Calu3 (cell line): ENCODE results near the gene RNF213. TPM values are rescaled to one million over a fixed set of nuclear protein-coding genes. Genes with fewer than 3 reads are reported as not detected.
"Not testable (repeated sequence)": the region's sequence is repeated elsewhere in the genome, so short reads cannot be mapped to it uniquely, and the experiment has no call there.

Experiments
- BruUV-seq: library from RNA; stranded (reverse); fragments of 400-500 nt; replicated peaks from 2 replicates; lab custom pipeline; 2021; lab: Mats Ljungman, UMichigan
- CTCF ChIA-PET: fragments of 300-600 bp; sonication (Branson Sonifier 250); formaldehyde crosslinking; loops from one replicate; lab custom pipeline; 2022; ENCODE audit warnings: antibody characterized with exemption; lab: Charles Lee
- DNase-seq: peaks from one replicate; pipeline ENCODE4 v3.0.0; 2022
- H3K27ac Mint-ChIP-seq: one replicate; pipeline ENCODE4 v1.8.0; 2022; ENCODE audit warnings: mixed read lengths; ENCODE audit not compliant: unreplicated experiment
- H3K27me3 Mint-ChIP-seq: one replicate; pipeline ENCODE4 v1.8.0; 2022; ENCODE audit warnings: mixed read lengths; ENCODE audit not compliant: unreplicated experiment
- H3K36me3 Mint-ChIP-seq: one replicate; pipeline ENCODE4 v1.8.0; 2022; ENCODE audit warnings: mild to moderate bottlenecking, moderate library complexity, mixed read lengths; ENCODE audit not compliant: insufficient read depth, unreplicated experiment
- H3K4me1 Mint-ChIP-seq: one replicate; pipeline ENCODE4 v1.8.0; 2022; ENCODE audit warnings: mild to moderate bottlenecking, low read depth, mixed read lengths; ENCODE audit not compliant: unreplicated experiment
- H3K4me3 Mint-ChIP-seq: one replicate; pipeline ENCODE4 v1.8.0; 2022; ENCODE audit warnings: mild to moderate bottlenecking, low read depth, moderate library complexity, mixed read lengths; ENCODE audit not compliant: unreplicated experiment
- H3K9me3 Mint-ChIP-seq: one replicate; pipeline ENCODE4 v1.8.0; 2022; ENCODE audit warnings: low read depth, mixed read lengths; ENCODE audit not compliant: unreplicated experiment
- CTCF ChIP-seq: fragments of 200-600 bp; IDR thresholded peaks from one replicate; pipeline ENCODE4 v1.8.0; 2022; ENCODE audit warnings: antibody characterized with exemption; ENCODE audit not compliant: unreplicated experiment
- intact Hi-C: fragments of 100-400 bp; cut with micrococcal nuclease; formaldehyde crosslinking; loops from one replicate; pipeline ENCODE4 v1.10.0; 2022; ENCODE audit not compliant: unreplicated experiment
- total RNA-seq: library from RNA; stranded (reverse); gene quantifications from 2 replicates; pipeline ENCODE4 v1.2.3, GENCODE V29; 2022

RNF213 gene
- total RNA-seq, 1 experiment from 2014 or later = 221 TPM

- intact Hi-C loops = no loop called here
- BruUV-seq = no TSS peak
- no peak overlapping the region for H3K27ac Mint-ChIP-seq
Observed at GRCh38 chr17:80274871-80275449, 14.3 kb downstream of the RNF213 start.

GRCh38 chr17:80275857-80276256, 15.2 kb downstream of the RNF213 start:
- H3K27me3 Mint-ChIP-seq, H3K9me3 Mint-ChIP-seq, H3K4me1 Mint-ChIP-seq, intact Hi-C loops, H3K4me3 Mint-ChIP-seq, H3K27ac Mint-ChIP-seq, BruUV-seq, DNase-seq, CTCF ChIA-PET: not testable (repeated sequence)
- peaks cover 50% of the 10 kb centered on the region for H3K36me3 Mint-ChIP-seq

More at GRCh38 chr17:80274871-80275449, 14.3 kb downstream of the RNF213 start:
- Mint-ChIP-seq H3K4me1 (no peaks in the 10 kb centered on the region), H3K4me3 (no peak overlapping the region), H3K27me3 (no peaks in the 10 kb centered on the region), H3K9me3 (no peaks in the 10 kb centered on the region), H3K36me3 (peaks cover 43% of the 10 kb centered on the region)
- CTCF ChIA-PET = no interaction called here
- DNase-seq = no peak
- TF ChIP-seq CTCF = no peak

GRCh38 chr17:80277751-80278671, 17.4 kb downstream of the RNF213 start:
- CTCF ChIA-PET = no interaction called here
- TF ChIP-seq CTCF = no peak
- Mint-ChIP-seq H3K27ac (no peak overlapping the region), H3K4me3 (no peak overlapping the region), H3K9me3 (no peaks in the 10 kb centered on the region), H3K36me3 (peaks cover 51% of the 10 kb centered on the region), H3K27me3 (no peaks in the 10 kb centered on the region), H3K4me1 (no peaks in the 10 kb centered on the region)
- DNase-seq = no peak
- no TSS peak for BruUV-seq
- intact Hi-C loops = no loop called here

GRCh38 chr17:80279895-80280294, 19.2 kb downstream of the RNF213 start:
- Mint-ChIP-seq H3K4me1 (no peaks in the 10 kb centered on the region), H3K9me3 (no peaks in the 10 kb centered on the region), H3K4me3 (no peak overlapping the region), H3K36me3 (peaks cover 45% of the 10 kb centered on the region), H3K27me3 (no peaks in the 10 kb centered on the region), H3K27ac (no peak overlapping the region)
- DNase-seq = no peak
- TF ChIP-seq CTCF = no peak
- BruUV-seq = no TSS peak
- CTCF ChIA-PET = no interaction called here
- intact Hi-C loops = no loop called here

- no TSS peak for BruUV-seq
Observed at GRCh38 chr17:80281516-80281915, 20.9 kb downstream of the RNF213 start.

More at GRCh38 chr17:80281516-80281915, 20.9 kb downstream of the RNF213 start:
- TF ChIP-seq CTCF = no peak
- intact Hi-C loops = no loop called here
- CTCF ChIA-PET = no interaction called here
- no peaks in the 10 kb centered on the region for H3K4me1 Mint-ChIP-seq
- peaks cover 36% of the 10 kb centered on the region for H3K36me3 Mint-ChIP-seq
- no peak overlapping the region for H3K4me3 Mint-ChIP-seq
- H3K27ac Mint-ChIP-seq = no peak overlapping the region
- no peaks in the 10 kb centered on the region for H3K27me3 Mint-ChIP-seq
- H3K9me3 Mint-ChIP-seq = no peaks in the 10 kb centered on the region
- DNase-seq = no peak
